Transverse colon (tissue), 4 donors: Measurements from ENCODE around the gene SKAP2.

Experiments used
- CTCF ChIP-seq, 5 experiments: fragments of 200-600 bp in 3 of 5; fragments of 450-650 bp in 2 of 5; sonication (generic) in 3 of 5; IDR thresholded peaks; 1 replicate in 2 of 5; 2 replicates in 3 of 5; pipeline ENCODE4 v1.5.1; 2016 to 2017; ENCODE audit warnings: antibody characterized with exemption in 5 of 5, inconsistent platforms in 3 of 5, mild to moderate bottlenecking in 2 of 5, moderate library complexity in 1 of 5
- EP300 ChIP-seq: sonication (generic); formaldehyde crosslinking; IDR thresholded peaks from one replicate; pipeline ENCODE4 v1.6.1; 2017; ENCODE audit warnings: antibody characterized with exemption, low read depth
- POLR2A ChIP-seq: fragments of 450-650 bp; IDR thresholded peaks from one replicate; pipeline ENCODE4 v1.6.1; 2016; ENCODE audit warnings: antibody characterized with exemption, mild to moderate bottlenecking, moderate library complexity
- POLR2AphosphoS5 ChIP-seq, 3 donors: sonication (generic); formaldehyde crosslinking; IDR thresholded peaks; one replicate each; pipeline ENCODE4 v1.6.1; 2016; ENCODE audit warnings: antibody characterized with exemption in 3 of 3

GRCh38 chr7:26683277-26683676 lies 181.1 kb downstream of the SKAP2 start:
- TF ChIP-seq CTCF (IDR thresholded peaks at IDR 0.05) = no peak
- no peak for TF ChIP-seq POLR2AphosphoS5 (IDR thresholded peaks at IDR 0.05)
- no peak for TF ChIP-seq EP300
- no peak for TF ChIP-seq POLR2A
